ENCODE measurements around the gene ZNF609. TPM values are rescaled to one million over a fixed set of nuclear protein-coding genes. Genes with fewer than 3 reads are reported as not detected.

Gene ZNF609
- total and polyA plus RNA-seq, 10 of the 15 experiments (the other 5 are each of a cell fraction or from before 2014, with no cell fraction given): 5.1 to 35.3 (median 13.6) TPM

- TF ChIP-seq RAD51 (IDR thresholded peaks at IDR 0.05): no peak
Measured at GRCh38 chr15:64621056-64621455, 160.7 kb downstream of the ZNF609 start (continued).

GRCh38 chr15:64622410-64623260 lies 162.3 kb downstream of the ZNF609 start:
- no TSS peak for BruUV-seq (replicated peaks)
- intact Hi-C loops (cut with micrococcal nuclease; ENCODE audit: unreplicated experiment): loop anchor here (1.0 to 5.0 kb wide), 4 partner anchors 12 to 160 kb away; partner anchors contain the start of gene ZNF609
- H3K4me1 ChIP-seq (ENCODE audit: control insufficient read depth, insufficient read depth, low read length): peaks cover 55% of the 10 kb centered on the region
- ATAC-seq (peak; percentile 93), FAIRE-seq (peak; percentile 73), DNase-seq (ENCODE audit: low read depth, low spot score) (peak; percentile 96)
- ChIA-PET CTCF (interaction anchor here (0.5 to 2.4 kb wide), 5 partner anchors 13 to 197 kb away, joined by 3 to 16 read pairs (median 7); no protein-coding TSS in a partner anchor), RAD21 (ENCODE audit: unreplicated experiment) (interaction anchor here (0.5 to 8.2 kb wide), 13 partner anchors 12 to 272 kb away, joined by 3 to 149 read pairs (median 4); no protein-coding TSS in a partner anchor), SMC1A (ENCODE audit: uncharacterized antibody, unreplicated experiment) (interaction anchor here (0.5 to 8.5 kb wide), 22 partner anchors 12 to 479 kb away, joined by 3 to 152 read pairs (median 4); no protein-coding TSS in a partner anchor), POLR2A (interaction anchor here (1.4 to 2.9 kb wide), 5 partner anchors 12 to 48 kb away, joined by 3 to 40 read pairs (median 6); no protein-coding TSS in a partner anchor)
- peaks cover 54% of the 10 kb centered on the region for H3K79me2 ChIP-seq (ENCODE audit: control insufficient read depth, insufficient read depth, low read length)
- no peaks in the 10 kb centered on the region for H4K20me1 ChIP-seq (ENCODE audit: control insufficient read depth, insufficient read depth)
- no peak overlapping the region for H3K4me3 ChIP-seq
- peak overlapping the region; percentile 90 for H3K27ac ChIP-seq (ENCODE audit: control insufficient read depth, insufficient read depth)
- H3K9me3 ChIP-seq (replicated peaks; ENCODE audit: control insufficient read depth, insufficient read depth, low read length): no peaks in the 10 kb centered on the region
- 9% methylated on average over 7 of the region's 7 CpGs for WGBS (ENCODE audit: insufficient coverage, insufficient replicate concordance, low lambda C conversion rate, missing lambda C conversion rate)
- H2AFZ ChIP-seq (ENCODE audit: control insufficient read depth, low read depth, low read length): no peak overlapping the region
- peak overlapping the region; percentile 86 for H3K4me2 ChIP-seq (ENCODE audit: control insufficient read depth, insufficient read depth)
- H3K27me3 ChIP-seq (replicated peaks in 1 of 2; ENCODE audit: control insufficient read depth in 2 of 2, insufficient read depth in 2 of 2, low read length in 1 of 2): no peaks in the 10 kb centered on the region
- H3K36me3 ChIP-seq (ENCODE audit: control insufficient read depth in 2 of 2, insufficient read depth in 2 of 2, low read length in 1 of 2): peaks cover 3% of the 10 kb centered on the region in 2 experiments; a peak in 3 of 4 replicates
- H3K9ac ChIP-seq (ENCODE audit: control insufficient read depth, insufficient read depth, low read length): peak overlapping the region; percentile 52; the same call in 1 of the 2 replicates
- in situ Hi-C loops (cut with MboI): no loop called here
- TF ChIP-seq NBN (IDR thresholded peaks at IDR 0.05) (peak; percentile 91), TCF12 (IDR thresholded peaks at IDR 0.05; ENCODE audit: low read depth, low read length) (peak; percentile 51; the same call in 1 of the 2 replicates), GATAD2B (conservative IDR thresholded peaks at IDR 0.05; ENCODE audit: low read depth) (peak; percentile 98), IKZF1 (conservative IDR thresholded peaks at IDR 0.05) (peak; percentile 89), ATF2 (IDR thresholded peaks at IDR 0.05; ENCODE audit: low read length) (peak; percentile 52), MEF2B (IDR thresholded peaks at IDR 0.05; ENCODE audit: partially characterized antibody, poor library complexity, severe bottlenecking) (peak; percentile 98), CUX1 (IDR thresholded peaks at IDR 0.05; ENCODE audit: insufficient replicate concordance, low read depth, low read length) (peak; percentile 94), CHD2 (IDR thresholded peaks at IDR 0.05; ENCODE audit: borderline replicate concordance, low read depth, low read length) (0 out of 2 replicates have a peak, but pooled peaks have one; percentile 52)
